GM12878 (cell line): ENCODE data around the gene RDH12. TPM values are rescaled to one million over a fixed set of nuclear protein-coding genes. Genes with fewer than 3 reads are reported as not detected.

Experiments
- ATAC-seq: fragments of 200-7000 bp; cut with Tn5 transposase; 3 replicates; pipeline ENCODE4 v1.9.1; 2020; ENCODE audit warnings: mild to moderate bottlenecking, moderate library complexity
- BruUV-seq: library from RNA; stranded (reverse); fragments of 400-500 nt; replicated peaks from 2 replicates; lab custom pipeline; 2021; lab: Mats Ljungman, UMichigan
- CTCF ChIA-PET: fragments of 300-600 bp; sonication (Branson Sonifier 250); formaldehyde crosslinking; extraction: SDS; loops from one replicate; lab custom pipeline; 2021; ENCODE audit warnings: inconsistent platforms; lab: Yijun Ruan, JAX
- POLR2A ChIA-PET: fragments of 350-600 bp; formaldehyde crosslinking; extraction: SDS; loops from one replicate; lab custom pipeline; 2021; ENCODE audit warnings: inconsistent platforms; lab: Charles Lee
- RAD21 ChIA-PET: fragments of 300-600 bp; sonication (Branson Sonifier 250); formaldehyde crosslinking; loops from one replicate; lab custom pipeline; 2023; ENCODE audit warnings: antibody characterized with exemption; ENCODE audit not compliant: unreplicated experiment; lab: Charles Lee
- SMC1A ChIA-PET: fragments of 300-600 bp; sonication (Branson Sonifier 250); formaldehyde crosslinking; loops from one replicate; lab custom pipeline; 2023; ENCODE audit not compliant: unreplicated experiment, uncharacterized antibody; lab: Charles Lee
- DNase-seq: peaks from one replicate; pipeline ENCODE4 v3.0.0-alpha.2; 2011; ENCODE audit warnings: low read depth, low spot score
- FAIRE-seq: peaks from 3 replicates; lab custom pipeline; 2011; peaks lifted over from hg19 to GRCh38; lab: Jason Lieb, UNC
- H2AFZ ChIP-seq: 2 replicates; pipeline ENCODE4 v1.6.0; 2011; ENCODE audit warnings: low read depth, low read length, control low read depth; ENCODE audit not compliant: control insufficient read depth
- H3K27ac ChIP-seq: 2 replicates; pipeline ENCODE4 v1.5.1; 2011; ENCODE audit warnings: control low read depth; ENCODE audit not compliant: control insufficient read depth, insufficient read depth
- H3K27me3 ChIP-seq, 2 experiments: replicated peaks in 1 of 2; 2 replicates each; pipeline versions ENCODE4 v1.6.0 to v1.6.1; 2011; ENCODE audit warnings: low read length in 1 of 2; ENCODE audit not compliant: control insufficient read depth in 2 of 2, insufficient read depth in 2 of 2
- H3K36me3 ChIP-seq, 2 experiments: 2 replicates each; pipeline ENCODE4 v1.5.1; 2011; ENCODE audit warnings: low read length in 1 of 2; ENCODE audit not compliant: control insufficient read depth in 2 of 2, insufficient read depth in 2 of 2
- H3K4me1 ChIP-seq: 2 replicates; pipeline ENCODE4 v1.6.1; 2011; ENCODE audit warnings: mild to moderate bottlenecking, low read length, moderate library complexity, mixed read lengths; ENCODE audit not compliant: control insufficient read depth, insufficient read depth
- H3K4me2 ChIP-seq: 2 replicates; pipeline ENCODE4 v1.6.0; 2011; ENCODE audit warnings: control low read depth; ENCODE audit not compliant: control insufficient read depth, insufficient read depth
- H3K4me3 ChIP-seq: fragments of 200-600 bp; sonication (generic); 2 replicates; pipeline ENCODE4 v1.5.1; 2016
- H3K79me2 ChIP-seq: 2 replicates; pipeline ENCODE4 v1.6.0; 2011; ENCODE audit warnings: low read length; ENCODE audit not compliant: control insufficient read depth, insufficient read depth
- H3K9ac ChIP-seq: 2 replicates; pipeline ENCODE4 v1.8.0; 2011; ENCODE audit warnings: low read length, control low read depth, mixed read lengths; ENCODE audit not compliant: control insufficient read depth, insufficient read depth
- H3K9me3 ChIP-seq: replicated peaks from 3 replicates; pipeline ENCODE4 v1.5.1; 2011; ENCODE audit warnings: mild to moderate bottlenecking, low read length; ENCODE audit not compliant: control insufficient read depth, insufficient read depth
- H4K20me1 ChIP-seq: 2 replicates; pipeline ENCODE4 v1.6.0; 2011; ENCODE audit not compliant: control insufficient read depth, insufficient read depth
- ATF7 ChIP-seq: fragments of 450-650 bp; IDR thresholded peaks from 2 replicates; pipeline ENCODE4 v1.6.1; 2016; ENCODE audit warnings: low read depth, mild to moderate bottlenecking
- CBX5 ChIP-seq: sonication (generic); IDR thresholded peaks from 2 replicates; pipeline ENCODE4 v1.6.1; 2016; ENCODE audit warnings: low read depth, moderate library complexity, mild to moderate bottlenecking, inconsistent platforms
- CHD2 ChIP-seq: IDR thresholded peaks from 2 replicates; pipeline ENCODE4 v1.6.1; 2011; ENCODE audit warnings: low read depth, low read length, improper control_type of control experiment, borderline replicate concordance
- E2F8 ChIP-seq: fragments of 450-650 bp; IDR thresholded peaks from 2 replicates; pipeline ENCODE4 v1.6.1; 2018; ENCODE audit warnings: mild to moderate bottlenecking, low read depth, moderate library complexity; ENCODE audit not compliant: partially characterized antibody
- IKZF2 ChIP-seq, 2 experiments: fragments of 450-650 bp; IDR thresholded peaks; 2 replicates each; pipeline ENCODE4 v1.6.1; 2017; ENCODE audit warnings: mild to moderate bottlenecking in 2 of 2, moderate library complexity in 2 of 2
- KDM1A ChIP-seq: fragments of 200-600 bp; sonication (generic); IDR thresholded peaks from 2 replicates; pipeline ENCODE4 v1.6.1; 2016; ENCODE audit warnings: borderline replicate concordance
- MEF2A ChIP-seq: IDR thresholded peaks from 2 replicates; pipeline ENCODE4 v1.6.1; 2011; ENCODE audit warnings: low read depth, mild to moderate bottlenecking, low read length, moderate library complexity; ENCODE audit not compliant: insufficient read depth
- MXI1 ChIP-seq: fragments of 150-350 bp; IDR thresholded peaks from 2 replicates; pipeline ENCODE4 v1.6.1; 2011; ENCODE audit warnings: low read depth, mild to moderate bottlenecking, inconsistent platforms, low read length, improper control_type of control experiment
- NFYA ChIP-seq: IDR thresholded peaks from 2 replicates; pipeline ENCODE4 v1.6.1; 2011; ENCODE audit warnings: low read depth, mild to moderate bottlenecking, low read length, improper control_type of control experiment, borderline replicate concordance
- NFYB ChIP-seq: IDR thresholded peaks from 2 replicates; pipeline ENCODE4 v1.6.1; 2011; ENCODE audit warnings: low read depth, mild to moderate bottlenecking, low read length, improper control_type of control experiment, moderate library complexity; ENCODE audit not compliant: insufficient read depth
- PBX3 ChIP-seq: IDR thresholded peaks from 2 replicates; pipeline ENCODE4 v1.6.1; 2011; ENCODE audit warnings: mild to moderate bottlenecking, low read depth, low read length, moderate library complexity; ENCODE audit not compliant: insufficient replicate concordance
- SMAD5 ChIP-seq: IDR thresholded peaks from 2 replicates; pipeline ENCODE4 v1.6.1; 2016; ENCODE audit warnings: antibody characterized with exemption, low read depth
- STAT3 ChIP-seq: IDR thresholded peaks from 2 replicates; pipeline ENCODE4 v1.6.1; 2011; ENCODE audit warnings: low read depth, low read length, improper control_type of control experiment
- SUZ12 ChIP-seq: fragments of 200-600 bp; sonication (generic); IDR thresholded peaks from one replicate; pipeline ENCODE4 v1.6.1; 2018; ENCODE audit warnings: antibody characterized with exemption, mild to moderate bottlenecking; ENCODE audit not compliant: unreplicated experiment
- TBL1XR1 ChIP-seq: IDR thresholded peaks from 2 replicates; pipeline ENCODE4 v1.6.1; 2012; ENCODE audit warnings: low read depth, low read length, improper control_type of control experiment
- YBX1 ChIP-seq: fragments of 450-650 bp; IDR thresholded peaks from 2 replicates; pipeline ENCODE4 v1.6.1; 2016; ENCODE audit warnings: antibody characterized with exemption
- ZSCAN29 ChIP-seq: fragments of 450-650 bp; IDR thresholded peaks from 2 replicates; pipeline ENCODE4 v1.6.1; 2017; ENCODE audit warnings: mild to moderate bottlenecking, moderate library complexity
- WGBS: methylation state at CpG from one replicate; pipeline ENCODE4 v1.1.6; 2016; ENCODE audit warnings: low lambda C conversion rate; ENCODE audit not compliant: insufficient replicate concordance, insufficient coverage; ENCODE audit errors: missing lambda C conversion rate; 5-methylcytosine and 5-hydroxymethylcytosine counted together
- in situ Hi-C: fragments of 300-500 bp; cut with MboI; formaldehyde crosslinking; loops from 9 replicates; pipeline ENCODE4 v1.14.3; 2018; ENCODE audit warnings: mixed read lengths
- intact Hi-C: fragments of 100-400 bp; cut with micrococcal nuclease; formaldehyde crosslinking; loops from one replicate; pipeline ENCODE4 v1.14.2; 2022; ENCODE audit not compliant: unreplicated experiment
- polyA plus RNA-seq, 11 experiments: library from polyadenylated mRNA; depleted of rRNA in 4 of 11; unstranded in 6 of 11; stranded (reverse) in 5 of 11; fragments of >200 nt; fragmentation: Nextera tagmentation in 4 of 11; fragmentation: Illumina TruSeq in 1 of 11; extraction: Ambion mirVana in 4 of 11; extraction: Trizol in 1 of 11; gene quantifications; 1 replicate in 1 of 11; 2 replicates in 10 of 11; pipeline versions ENCODE4 v1.2.1 to v1.2.3, GENCODE V29; 2011 to 2016; ENCODE audit warnings: inconsistent platforms in 2 of 11, missing spikeins in 2 of 11, low read depth in 1 of 11
- total RNA-seq, 4 experiments: library from RNA; depleted of rRNA in 3 of 4; stranded (reverse); fragments of >200 nt in 3 of 4; fragmentation: Illumina TruSeq in 1 of 4; extraction: Trizol in 1 of 4; gene quantifications; 2 replicates each; pipeline versions ENCODE4 v1.2.1 to v1.2.3, GENCODE V29; 2013 to 2021

The RDH12 gene
- total and polyA plus RNA-seq, 10 of the 15 experiments (the other 5 are each of a cell fraction or from before 2014, with no cell fraction given): not detected

- TF ChIP-seq KDM1A: no peak
- TF ChIP-seq CHD2: no peak
- no peak for TF ChIP-seq SMAD5
- TF ChIP-seq NFYB: no peak
- TF ChIP-seq TBL1XR1: no peak
- no peak for TF ChIP-seq STAT3
- no peak for TF ChIP-seq ZSCAN29
- no peak for TF ChIP-seq PBX3
- no peak for TF ChIP-seq IKZF2 (IDR thresholded peaks at IDR 0.05)
- no peak for TF ChIP-seq ATF7
- TF ChIP-seq MEF2A: no peak
- no peak for TF ChIP-seq E2F8
- no peak for TF ChIP-seq YBX1
- no peak for TF ChIP-seq CBX5
- TF ChIP-seq MXI1: no peak
- no peak for TF ChIP-seq NFYA
- TF ChIP-seq SUZ12: no peak
- intact Hi-C loops (no loop called here), in situ Hi-C loops (no loop called here)
- Histone ChIP-seq H3K9ac (no peak overlapping the region), H2AFZ (no peak overlapping the region), H3K4me3 (no peak overlapping the region), H3K4me1 (no peaks in the 10 kb centered on the region), H3K36me3 (no peaks in the 10 kb centered on the region), H3K27ac (no peak overlapping the region), H4K20me1 (no peaks in the 10 kb centered on the region), H3K27me3 (no peaks in the 10 kb centered on the region), H3K79me2 (no peaks in the 10 kb centered on the region), H3K9me3 (no peaks in the 10 kb centered on the region; the same call in 2 of the 3 replicates), H3K4me2 (no peak overlapping the region)
- DNase-seq (no peak), ATAC-seq (no peak), FAIRE-seq (no peak)
- CTCF ChIA-PET: interaction anchor here (0.7 to 0.9 kb wide), 3 partner anchors 111 to 210 kb away, joined by 3 to 6 read pairs (median 4); no protein-coding TSS in a partner anchor
- BruUV-seq: no TSS peak
- SMC1A ChIA-PET: interaction anchor here (0.9 kb wide), 1 partner anchor 9 kb away, joined by 3 read pairs; no protein-coding TSS in a partner anchor
- POLR2A ChIA-PET: interaction anchor here (0.7 kb wide), 1 partner anchor 91 kb away, joined by 5 read pairs; no protein-coding TSS in a partner anchor
- WGBS: 76% methylated on average over 7 of the region's 7 CpGs
- RAD21 ChIA-PET: no interaction called here
Observed at GRCh38 chr14:67727361-67727760, 25.7 kb downstream of the RDH12 start.
